Adrenal gland (tissue), 12 donors: ENCODE results near the gene COX4I1. TPM values are rescaled to one million over a fixed set of nuclear protein-coding genes. Genes with fewer than 3 reads are reported as not detected.
A peak's percentile ranks its signal among the peaks of the same experiment; 100 is the strongest.

Source experiments
- DNase-seq, 7 donors: peaks; one replicate each; pipeline ENCODE4 v3.0.0-alpha.2; 2019 to 2020
- H3K27ac ChIP-seq, 5 donors: fragments of 200-600 bp; sonication (generic) in 4 of 5; 1 replicate in 3 of 5; 2 replicates in 2 of 5; pipeline versions ENCODE4 v1.5.1 to v1.8.0; 2016 to 2020; ENCODE audit warnings: mild to moderate bottlenecking in 1 of 5
- H3K27me3 ChIP-seq: fragments of 200-600 bp; 2 replicates; pipeline ENCODE4 v1.8.0; 2021
- H3K36me3 ChIP-seq, 2 donors: fragments of 200-600 bp; replicated peaks in 1 of 2; 1 replicate in 1 of 2; 2 replicates in 1 of 2; pipeline versions ENCODE4 v1.5.1 to v1.8.0; 2018 to 2022
- H3K4me1 ChIP-seq, 2 donors: fragments of 200-600 bp; replicated peaks in 1 of 2; 1 replicate in 1 of 2; 2 replicates in 1 of 2; pipeline versions ENCODE4 v1.5.1 to v1.8.0; 2018 to 2021
- H3K4me3 ChIP-seq, 4 donors: fragments of 200-600 bp; sonication (generic) in 3 of 4; one replicate each; pipeline ENCODE4 v1.5.1; 2016 to 2018
- H3K9me3 ChIP-seq, 3 donors: fragments of 200-600 bp; sonication (generic) in 1 of 3; replicated peaks in 1 of 3; 1 replicate in 2 of 3; 2 replicates in 1 of 3; pipeline versions ENCODE4 v1.5.1 to v1.8.0; 2016 to 2021
- POLR2A ChIP-seq, 2 donors: fragments of 450-650 bp; IDR thresholded peaks; one replicate each; pipeline ENCODE4 v1.6.1; 2017; ENCODE audit warnings: antibody characterized with exemption in 2 of 2, mild to moderate bottlenecking in 2 of 2, moderate library complexity in 1 of 2
- WGBS, 4 donors: extraction: QIAGEN DNeasy Blood & Tissue Kit in 2 of 4; methylation state at CpG; one replicate each; pipeline versions ENCODE4 v1.1.5 to v1.1.7; 2013 to 2017; 5-methylcytosine and 5-hydroxymethylcytosine counted together
- intact Hi-C, 2 donors: fragments of 100-400 bp; cut with DNase I; formaldehyde crosslinking; loops; one replicate each; pipeline versions ENCODE4 v1.14.1 to v1.15.0; 2022 to 2023
- polyA plus RNA-seq, 3 donors: library from polyadenylated mRNA; stranded (reverse); fragments of 200-250 nt in 2 of 3; fragments of 350-450 nt in 1 of 3; fragmentation: Illumina TruSeq in 1 of 3; extraction: RNeasy Lipid Tissue Mini Kit (QIAGEN cat#74804) in 1 of 3; gene quantifications; one replicate each; pipeline ENCODE4 v1.2.3, GENCODE V29; 2013 to 2014
- total RNA-seq, 9 donors: library from RNA; depleted of rRNA in 4 of 9; stranded (reverse); fragments of >200 nt in 4 of 9; fragments of 120-200 nt in 1 of 9; fragmentation: NEBNext Ultra II Directional in 1 of 9; extraction: Animal tissue kit (Norgen Biotek cat#: 25700) in 1 of 9; gene quantifications; one replicate each; pipeline versions ENCODE4 v1.1.0 to v1.2.4, GENCODE V29; 2013 to 2023
- TF ChIP-seq, protein P1 (sequence below), 6 experiments: fragments of 450-650 bp in 4 of 6; fragments of 200-600 bp in 2 of 6; sonication (generic) in 1 of 6; IDR thresholded peaks; 1 replicate in 5 of 6; 2 replicates in 1 of 6; pipeline versions ENCODE4 v1.5.1 to v1.8.0; 2016 to 2021; ENCODE audit warnings: antibody characterized with exemption in 6 of 6, mild to moderate bottlenecking in 2 of 6, moderate library complexity in 1 of 6
- donor health status: healthy with polysubstance abuse.
- donor health status: Bipolar disorder and iron deficiency.
- donor health status: DM: yes; HTN: yes; CAD: no.
- donor health status: DM: no; HTN: no; CAD: no.
- donor health status: DM: no; HTN: no; CAD: no.
- donor health status: DM: yes; HTN: yes; CAD: no.

COX4I1 gene
- total and polyA plus RNA-seq, 12 donors: 466 to 1,628 (median 536) TPM

DNA sequence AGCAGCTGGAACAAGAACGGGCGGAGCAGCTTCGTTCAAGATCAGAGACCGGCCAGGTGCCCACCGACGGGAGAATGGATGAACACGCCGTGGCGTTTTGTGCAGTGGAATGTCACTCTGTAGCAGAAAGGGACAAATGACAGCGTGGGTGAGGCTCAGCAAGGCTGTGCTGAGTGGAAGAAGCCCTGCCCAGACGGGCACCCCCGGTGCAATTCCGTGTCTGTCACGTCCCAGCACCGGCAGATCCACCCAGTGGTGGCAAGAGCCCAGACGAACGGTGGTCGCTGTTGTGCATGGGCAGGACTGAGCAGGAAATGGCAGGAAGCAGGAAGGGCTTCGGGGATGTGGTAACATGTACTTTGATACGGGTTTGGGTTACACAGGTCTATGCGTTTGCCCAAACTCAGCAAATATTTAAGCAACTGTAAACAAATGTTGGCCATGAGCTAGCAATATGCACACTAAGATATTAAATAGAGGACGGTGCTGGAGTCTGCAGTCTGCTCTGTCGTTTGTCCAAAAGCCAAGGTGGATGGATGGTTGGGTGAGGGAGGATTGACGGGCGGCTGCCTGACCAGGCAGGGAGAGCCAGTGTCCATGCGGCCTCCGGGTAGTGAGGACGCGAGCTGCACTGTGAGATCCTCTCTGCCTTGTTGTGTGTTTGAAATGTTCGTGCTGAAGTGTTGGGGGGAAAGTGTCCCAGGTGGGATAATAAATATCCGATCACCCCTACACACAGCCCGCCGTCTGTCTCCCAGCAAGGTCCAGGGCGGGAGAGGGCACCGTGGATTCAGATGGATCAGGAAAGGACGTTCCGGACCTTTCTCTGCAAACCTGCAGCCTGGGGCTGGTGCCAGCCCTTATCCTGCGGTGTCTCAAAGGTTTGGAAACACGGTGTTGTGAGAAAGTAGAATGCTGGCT is 48.4 kb downstream of the COX4I1 start:
- Histone ChIP-seq H3K36me3 (no peaks in the 10 kb centered on the region), H3K4me3 (no peak overlapping the region), H3K9me3 (no peaks in the 10 kb centered on the region), H3K27ac (no peak overlapping the region), H3K4me1 (no peaks in the 10 kb centered on the region), H3K27me3 (peaks cover 7% of the 10 kb centered on the region)
- 65 to 72% (median 67%) methylated on average over 31 to 39 of the region's 39 CpGs for WGBS, 4 donors
- TF ChIP-seq, protein P1, sequence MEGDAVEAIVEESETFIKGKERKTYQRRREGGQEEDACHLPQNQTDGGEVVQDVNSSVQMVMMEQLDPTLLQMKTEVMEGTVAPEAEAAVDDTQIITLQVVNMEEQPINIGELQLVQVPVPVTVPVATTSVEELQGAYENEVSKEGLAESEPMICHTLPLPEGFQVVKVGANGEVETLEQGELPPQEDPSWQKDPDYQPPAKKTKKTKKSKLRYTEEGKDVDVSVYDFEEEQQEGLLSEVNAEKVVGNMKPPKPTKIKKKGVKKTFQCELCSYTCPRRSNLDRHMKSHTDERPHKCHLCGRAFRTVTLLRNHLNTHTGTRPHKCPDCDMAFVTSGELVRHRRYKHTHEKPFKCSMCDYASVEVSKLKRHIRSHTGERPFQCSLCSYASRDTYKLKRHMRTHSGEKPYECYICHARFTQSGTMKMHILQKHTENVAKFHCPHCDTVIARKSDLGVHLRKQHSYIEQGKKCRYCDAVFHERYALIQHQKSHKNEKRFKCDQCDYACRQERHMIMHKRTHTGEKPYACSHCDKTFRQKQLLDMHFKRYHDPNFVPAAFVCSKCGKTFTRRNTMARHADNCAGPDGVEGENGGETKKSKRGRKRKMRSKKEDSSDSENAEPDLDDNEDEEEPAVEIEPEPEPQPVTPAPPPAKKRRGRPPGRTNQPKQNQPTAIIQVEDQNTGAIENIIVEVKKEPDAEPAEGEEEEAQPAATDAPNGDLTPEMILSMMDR (IDR thresholded peaks at IDR 0.05): no peak
- TF ChIP-seq POLR2A (IDR thresholded peaks at IDR 0.05): no peak
- intact Hi-C loops: no loop called here
- DNase-seq: peak in 1 of 7 donors; percentile 45

- H3K27me3 ChIP-seq: no peaks in the 10 kb centered on the region
- H3K4me3 ChIP-seq: no peak overlapping the region
- peak in 1 of 7 donors; percentile 20 for DNase-seq
- no peaks in the 10 kb centered on the region for H3K9me3 ChIP-seq
- no peak for TF ChIP-seq POLR2A (IDR thresholded peaks at IDR 0.05)
- TF ChIP-seq, protein P1 (IDR thresholded peaks at IDR 0.05): no peak
- H3K4me1 ChIP-seq: no peaks in the 10 kb centered on the region
- 42 to 55% (median 45%) methylated on average over 9 of the region's 9 CpGs for WGBS, 4 donors
- intact Hi-C loops: no loop called here
- H3K27ac ChIP-seq: no peak overlapping the region
- H3K36me3 ChIP-seq: no peaks in the 10 kb centered on the region
These were observed 49.5 kb downstream of the COX4I1 start for GRCh38 chr16:85848986-85849385.

GRCh38 chr16:85849388-85849787 is 49.9 kb downstream of the COX4I1 start:
- H3K27me3 ChIP-seq: no peaks in the 10 kb centered on the region
- DNase-seq: peak in 1 of 7 donors; percentile 7
- no peaks in the 10 kb centered on the region for H3K36me3 ChIP-seq
- H3K4me3 ChIP-seq: no peak overlapping the region
- TF ChIP-seq, protein P1 (IDR thresholded peaks at IDR 0.05): no peak
- TF ChIP-seq POLR2A (IDR thresholded peaks at IDR 0.05): no peak
- no peaks in the 10 kb centered on the region for H3K9me3 ChIP-seq
- intact Hi-C loops: no loop called here
- no peaks in the 10 kb centered on the region for H3K4me1 ChIP-seq
- WGBS, 4 donors: 72 to 87% (median 78%) methylated on average over 8 of the region's 8 CpGs
- no peak overlapping the region for H3K27ac ChIP-seq

- peak in 1 of 7 donors; percentile 39 for DNase-seq
- no peaks in the 10 kb centered on the region for H3K27me3 ChIP-seq
- no peak overlapping the region for H3K4me3 ChIP-seq
- TF ChIP-seq, protein P1 (IDR thresholded peaks at IDR 0.05): no peak
- no peak for TF ChIP-seq POLR2A (IDR thresholded peaks at IDR 0.05)
- no peaks in the 10 kb centered on the region for H3K4me1 ChIP-seq
- H3K9me3 ChIP-seq: no peaks in the 10 kb centered on the region
- H3K27ac ChIP-seq: no peak overlapping the region
- H3K36me3 ChIP-seq: no peaks in the 10 kb centered on the region
- intact Hi-C loops: no loop called here
- WGBS, 4 donors: 67 to 69% (median 68%) methylated on average over 5 of the region's 5 CpGs
These were observed 50.9 kb downstream of the COX4I1 start for GRCh38 chr16:85850344-85850880.
